Neural cell (in vitro differentiated cells): Measurements from ENCODE around the gene ZNF160. TPM values are rescaled to one million over a fixed set of nuclear protein-coding genes. Genes with fewer than 3 reads are reported as not detected.
"Not testable (repeated sequence)": the region's sequence is repeated elsewhere in the genome, so short reads cannot be mapped to it uniquely, and the experiment has no call there.

Experiments
- H2AFZ ChIP-seq: fragments of 200-600, 300-800 bp; sonication (generic), shearing (Covaris generic); 2 replicates; pipeline ENCODE4 v1.6.0; 2014; ENCODE audit warnings: low read depth, mild to moderate bottlenecking, antibody characterized with exemption, low read length, moderate library complexity
- H3F3A ChIP-seq: fragments of 200-600 bp; shearing (Covaris generic); 2 replicates; pipeline ENCODE4 v1.6.1; 2016; ENCODE audit warnings: mild to moderate bottlenecking, moderate library complexity, mixed read lengths, antibody characterized with exemption, low read length; ENCODE audit not compliant: insufficient read depth, poor library complexity, severe bottlenecking
- H3K27ac ChIP-seq: fragments of 200-600, 300-800 bp; sonication (generic), shearing (Covaris generic); 2 replicates; pipeline ENCODE4 v1.5.1; 2014; ENCODE audit warnings: mild to moderate bottlenecking, low read length, moderate library complexity
- H3K27me3 ChIP-seq: fragments of 300-800, 200-600 bp; sonication (generic), shearing (Covaris generic); 2 replicates; pipeline ENCODE4 v1.6.0; 2014; ENCODE audit warnings: mild to moderate bottlenecking, low read depth, low read length, moderate library complexity; ENCODE audit not compliant: insufficient read depth
- H3K36me3 ChIP-seq: fragments of 300-800, 200-600 bp; sonication (generic), shearing (Covaris generic); 2 replicates; pipeline ENCODE4 v1.5.1; 2014; ENCODE audit warnings: mild to moderate bottlenecking, antibody characterized with exemption, low read length, moderate library complexity; ENCODE audit not compliant: insufficient read depth
- H3K4me2 ChIP-seq: fragments of 300-800, 200-600 bp; sonication (generic), shearing (Covaris generic); 2 replicates; pipeline ENCODE4 v1.6.0; 2014; ENCODE audit warnings: mild to moderate bottlenecking, low read length
- H3K4me3 ChIP-seq: fragments of 300-800, 200-600 bp; sonication (generic), shearing (Covaris generic); 2 replicates; pipeline ENCODE4 v1.5.1; 2014; ENCODE audit warnings: mild to moderate bottlenecking, low read length, moderate library complexity
- H3K79me2 ChIP-seq: fragments of 200-600 bp; shearing (Covaris generic); replicated peaks from 2 replicates; pipeline ENCODE4 v1.6.0; 2014; ENCODE audit warnings: mild to moderate bottlenecking, low read length, moderate library complexity; ENCODE audit not compliant: insufficient read depth
- H3K9ac ChIP-seq: fragments of 300-800, 200-600 bp; sonication (generic), shearing (Covaris generic); 2 replicates; pipeline ENCODE4 v1.6.1; 2016; ENCODE audit warnings: mild to moderate bottlenecking, low read length, mixed read lengths
- H3K9me2 ChIP-seq: fragments of 200-600 bp; shearing (Covaris generic); 2 replicates; pipeline ENCODE4 v1.6.1; 2016; ENCODE audit warnings: mild to moderate bottlenecking, low read length, mixed read lengths; ENCODE audit not compliant: insufficient read depth
- H3K9me3 ChIP-seq: fragments of 200-600, 300-800 bp; sonication (generic), shearing (Covaris generic); 2 replicates; pipeline ENCODE4 v1.6.1; 2016; ENCODE audit warnings: mild to moderate bottlenecking, mixed run types, low read length, moderate library complexity, mixed read lengths
- H4K20me1 ChIP-seq: fragments of 200-600 bp; shearing (Covaris generic); 2 replicates; pipeline ENCODE4 v1.6.1; 2016; ENCODE audit warnings: mild to moderate bottlenecking, mixed run types; ENCODE audit not compliant: insufficient read depth
- CTCF ChIP-seq: fragments of 450-650 bp; IDR thresholded peaks from 2 replicates; pipeline ENCODE4 v1.5.1; 2014; ENCODE audit warnings: antibody characterized with exemption, mild to moderate bottlenecking, moderate library complexity; ENCODE audit not compliant: poor library complexity, severe bottlenecking
- EP300 ChIP-seq: fragments of 450-650 bp; conservative IDR thresholded peaks from 2 replicates; pipeline ENCODE4 v1.6.1; 2014; ENCODE audit warnings: antibody characterized with exemption, mild to moderate bottlenecking, moderate library complexity; ENCODE audit not compliant: poor library complexity, severe bottlenecking
- EZH2 ChIP-seq: fragments of 200-600, 300-800 bp; shearing (Covaris generic), sonication (generic); IDR thresholded peaks from 2 replicates; pipeline ENCODE4 v1.6.1; 2014; ENCODE audit warnings: antibody characterized with exemption, low read length, borderline replicate concordance, mild to moderate bottlenecking; ENCODE audit not compliant: insufficient read depth, poor library complexity, severe bottlenecking
- MXI1 ChIP-seq: fragments of 450-650 bp; conservative IDR thresholded peaks from 2 replicates; pipeline ENCODE4 v1.6.1; 2014; ENCODE audit warnings: antibody characterized with exemption, mild to moderate bottlenecking; ENCODE audit not compliant: poor library complexity, severe bottlenecking
- POLR2AphosphoS5 ChIP-seq: IDR thresholded peaks from 2 replicates; pipeline ENCODE4 v1.6.1; 2012
- RAD21 ChIP-seq: fragments of 450-650 bp; conservative IDR thresholded peaks from 2 replicates; pipeline ENCODE4 v1.6.1; 2014; ENCODE audit warnings: antibody characterized with exemption, mild to moderate bottlenecking, moderate library complexity
- REST ChIP-seq: IDR thresholded peaks from 2 replicates; pipeline ENCODE4 v1.6.1; 2012; ENCODE audit warnings: borderline replicate concordance
- SMC3 ChIP-seq: fragments of 450-650 bp; conservative IDR thresholded peaks from 2 replicates; pipeline ENCODE4 v1.6.1; 2014; ENCODE audit warnings: antibody characterized with exemption, mild to moderate bottlenecking, moderate library complexity; ENCODE audit not compliant: poor library complexity
- TAF1 ChIP-seq: IDR thresholded peaks from 2 replicates; pipeline ENCODE4 v1.6.1; 2012; ENCODE audit warnings: low read depth
- polyA plus RNA-seq: library from polyadenylated mRNA; depleted of rRNA; stranded (reverse); fragments of >200 nt; gene quantifications from 2 replicates; pipeline ENCODE4 v1.2.3, GENCODE V29; 2014

Gene ZNF160
- polyA plus RNA-seq, 1 donor from 2014 or later, result 28.1 TPM

GRCh38 chr19:53102206-53102755 lies 941 bp downstream of the ZNF160 start:
- Histone ChIP-seq H3K36me3 (no peaks in the 10 kb centered on the region), H3K27me3 (no peaks in the 10 kb centered on the region), H3K79me2 (peaks cover 27% of the 10 kb centered on the region), H3F3A (no peaks in the 10 kb centered on the region), H3K9me2 (no peaks in the 10 kb centered on the region), H3K4me3 (peak overlapping the region; percentile 94), H3K9me3 (no peaks in the 10 kb centered on the region), H3K4me2 (peak overlapping the region; percentile 88), H3K9ac (peak overlapping the region; percentile 90), H4K20me1 (no peaks in the 10 kb centered on the region), H2AFZ (peak overlapping the region; percentile 15), H3K27ac (peak overlapping the region; percentile 76)
- no peak for TF ChIP-seq MXI1
- TF ChIP-seq EP300, result no peak
- TF ChIP-seq CTCF, result no peak
- TF ChIP-seq POLR2AphosphoS5, result no peak
- no peak for TF ChIP-seq RAD21
- TF ChIP-seq TAF1, result no peak
- TF ChIP-seq EZH2, result no peak

- Histone ChIP-seq H3F3A (no peaks in the 10 kb centered on the region), H3K27ac (no peak overlapping the region), H3K4me3 (peak overlapping the region; percentile 94), H4K20me1 (no peaks in the 10 kb centered on the region), H3K79me2 (peaks cover 27% of the 10 kb centered on the region), H3K9me2 (no peaks in the 10 kb centered on the region), H3K9me3 (no peaks in the 10 kb centered on the region), H3K4me2 (peak overlapping the region; percentile 88), H2AFZ (no peak overlapping the region), H3K9ac (peak overlapping the region; percentile 90), H3K27me3 (no peaks in the 10 kb centered on the region), H3K36me3 (no peaks in the 10 kb centered on the region)
- TF ChIP-seq CTCF, result no peak
- no peak for TF ChIP-seq TAF1
- no peak for TF ChIP-seq EP300
- TF ChIP-seq MXI1, result no peak
- TF ChIP-seq EZH2, result no peak
- no peak for TF ChIP-seq SMC3
- no peak for TF ChIP-seq POLR2AphosphoS5
- TF ChIP-seq RAD21, result no peak
- no peak for TF ChIP-seq REST
These were observed 1.7 kb downstream of the ZNF160 start for GRCh38 chr19:53101518-53101917.

- H4K20me1 ChIP-seq, H3K9ac ChIP-seq, H2AFZ ChIP-seq, H3K36me3 ChIP-seq, H3K4me2 ChIP-seq, H3K9me3 ChIP-seq, H3K4me3 ChIP-seq, H3K27me3 ChIP-seq, H3F3A ChIP-seq, H3K27ac ChIP-seq, H3K9me2 ChIP-seq: not testable (repeated sequence)
- H3K79me2 ChIP-seq, result peaks cover 27% of the 10 kb centered on the region
These were observed 4.7 kb downstream of the ZNF160 start for GRCh38 chr19:53098570-53098969.

- H3K27me3 ChIP-seq, H3K9ac ChIP-seq, H3K9me3 ChIP-seq, H3K4me3 ChIP-seq, H3K9me2 ChIP-seq, H3K36me3 ChIP-seq, H4K20me1 ChIP-seq, H3K4me2 ChIP-seq, H3K27ac ChIP-seq, H3F3A ChIP-seq, H2AFZ ChIP-seq: not testable (repeated sequence)
- H3K79me2 ChIP-seq, result peaks cover 24% of the 10 kb centered on the region
These were observed 6.1 kb downstream of the ZNF160 start for GRCh38 chr19:53096982-53097690.
